Hematopoietic multipotent progenitor cell treated with erythropoietin and hydrocortisone succinate and interleukin-3 and kit ligand, for 17 days (in vitro differentiated cells): ENCODE data around the gene SDHA.
"Not testable (repeated sequence)": the region's sequence is repeated elsewhere in the genome, so short reads cannot be mapped to it uniquely, and the experiment has no call there.

Experiments
- DNase-seq: peaks from one replicate; pipeline ENCODE4 v3.0.0-alpha.2; 2015; ENCODE audit warnings: low spot score

The SDHA gene

DNA sequence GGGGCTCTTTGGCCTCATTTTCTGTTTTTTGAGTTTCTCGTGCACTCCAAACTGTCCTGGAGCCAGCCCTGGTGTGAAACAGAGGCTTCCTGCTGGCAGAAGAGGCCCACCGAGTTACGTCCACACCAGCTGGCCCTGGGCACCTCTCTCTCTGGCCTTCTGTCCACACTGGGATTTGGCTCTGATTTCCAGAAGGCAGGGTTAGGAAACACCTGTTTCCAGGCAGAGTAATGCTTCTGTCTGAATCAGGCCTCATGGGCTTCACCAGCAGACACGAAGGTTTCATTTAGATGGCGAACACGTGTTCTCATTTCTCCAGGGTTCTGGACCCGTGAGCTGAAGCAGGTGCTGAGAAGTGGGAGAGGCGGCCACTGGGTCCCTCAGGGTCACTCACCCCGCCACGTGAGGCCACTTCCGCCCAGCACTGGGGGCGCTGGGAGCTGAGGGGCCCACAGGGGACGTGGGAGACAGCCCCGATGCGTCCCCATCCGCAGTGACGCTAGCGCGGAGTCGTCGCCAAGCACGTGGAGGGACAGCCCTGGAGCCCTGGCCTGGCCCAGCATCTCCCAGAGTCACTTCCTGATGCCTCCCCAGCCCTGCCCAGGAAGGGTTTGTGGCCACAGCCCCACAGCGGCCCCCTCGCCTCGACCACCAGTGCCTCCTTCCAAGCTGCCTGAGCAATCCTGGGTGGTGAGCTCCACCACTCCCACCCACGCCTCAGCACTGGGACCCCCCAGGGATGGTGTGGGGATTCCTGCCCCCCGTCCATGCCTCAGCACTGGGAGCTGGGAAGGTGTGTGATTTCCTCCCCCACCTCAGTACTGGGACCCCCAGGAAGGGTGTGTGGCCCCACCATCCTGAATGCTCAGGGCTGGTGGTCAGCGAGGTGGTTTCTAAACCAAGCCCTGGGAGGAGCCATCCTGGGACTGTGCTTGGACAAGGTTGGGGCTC is 31.8 kb upstream of the SDHA start:
- no peak for DNase-seq

DNA sequence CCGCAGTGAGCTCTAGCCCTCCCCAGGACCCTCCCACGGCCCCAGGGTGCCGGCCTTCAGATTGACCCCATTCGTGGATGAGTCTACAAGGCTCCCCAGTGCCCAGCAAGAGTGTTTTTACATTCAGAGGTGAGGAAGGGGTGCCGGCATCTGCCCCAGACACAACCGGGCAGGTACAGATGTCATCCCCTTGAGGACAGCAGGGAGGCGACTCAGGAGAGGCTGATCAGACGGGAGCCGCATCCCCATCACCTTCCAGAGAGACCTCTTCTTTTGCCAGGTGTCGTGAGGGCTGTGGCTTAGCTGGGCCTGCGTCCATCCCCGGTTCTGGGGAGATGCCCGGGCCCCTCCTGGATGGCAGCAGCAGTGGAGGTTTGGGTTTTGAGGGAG is 31.1 kb upstream of the SDHA start:
- no peak for DNase-seq

DNA sequence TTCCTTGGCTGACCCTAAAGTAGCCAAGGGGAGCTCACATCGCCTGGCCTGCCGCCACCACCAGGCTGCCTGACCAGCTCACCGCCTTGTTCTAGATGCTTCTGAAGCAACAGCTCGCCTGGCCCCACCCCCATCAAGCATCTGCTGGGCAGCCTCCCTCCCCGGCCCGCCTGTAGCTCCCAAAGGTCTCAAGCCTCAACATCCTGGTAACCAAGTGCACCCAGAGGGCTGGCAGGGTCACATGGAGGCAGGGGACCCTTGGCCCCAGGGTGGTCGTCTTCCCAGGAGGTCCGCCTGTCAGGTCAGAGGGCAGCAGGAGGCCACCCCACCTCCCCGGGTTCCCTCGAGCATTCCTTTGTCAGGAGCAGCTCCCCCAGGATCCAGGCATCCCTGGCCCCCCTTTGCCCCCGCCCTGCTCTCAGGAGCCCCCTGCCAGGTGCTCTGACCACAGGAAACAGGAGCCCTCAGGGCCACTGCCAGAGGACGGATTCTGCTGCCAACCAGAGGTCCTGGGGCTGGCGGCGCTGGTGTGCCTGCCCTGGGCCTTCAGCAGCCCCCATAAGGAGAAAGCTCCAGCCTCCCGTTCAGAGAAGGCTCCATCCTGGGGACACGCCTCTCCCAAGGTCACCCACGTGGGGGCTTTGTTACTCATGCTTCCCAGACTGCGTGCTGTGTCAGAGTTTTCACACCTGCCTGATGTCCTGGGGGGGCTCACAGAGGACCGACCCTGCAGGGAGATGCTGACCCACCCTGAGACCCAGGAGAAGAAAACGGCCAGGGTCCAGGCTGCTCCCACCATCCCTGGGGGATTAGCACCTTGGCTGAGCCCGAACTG is 30.3 kb upstream of the SDHA start:
- no peak for DNase-seq

DNA sequence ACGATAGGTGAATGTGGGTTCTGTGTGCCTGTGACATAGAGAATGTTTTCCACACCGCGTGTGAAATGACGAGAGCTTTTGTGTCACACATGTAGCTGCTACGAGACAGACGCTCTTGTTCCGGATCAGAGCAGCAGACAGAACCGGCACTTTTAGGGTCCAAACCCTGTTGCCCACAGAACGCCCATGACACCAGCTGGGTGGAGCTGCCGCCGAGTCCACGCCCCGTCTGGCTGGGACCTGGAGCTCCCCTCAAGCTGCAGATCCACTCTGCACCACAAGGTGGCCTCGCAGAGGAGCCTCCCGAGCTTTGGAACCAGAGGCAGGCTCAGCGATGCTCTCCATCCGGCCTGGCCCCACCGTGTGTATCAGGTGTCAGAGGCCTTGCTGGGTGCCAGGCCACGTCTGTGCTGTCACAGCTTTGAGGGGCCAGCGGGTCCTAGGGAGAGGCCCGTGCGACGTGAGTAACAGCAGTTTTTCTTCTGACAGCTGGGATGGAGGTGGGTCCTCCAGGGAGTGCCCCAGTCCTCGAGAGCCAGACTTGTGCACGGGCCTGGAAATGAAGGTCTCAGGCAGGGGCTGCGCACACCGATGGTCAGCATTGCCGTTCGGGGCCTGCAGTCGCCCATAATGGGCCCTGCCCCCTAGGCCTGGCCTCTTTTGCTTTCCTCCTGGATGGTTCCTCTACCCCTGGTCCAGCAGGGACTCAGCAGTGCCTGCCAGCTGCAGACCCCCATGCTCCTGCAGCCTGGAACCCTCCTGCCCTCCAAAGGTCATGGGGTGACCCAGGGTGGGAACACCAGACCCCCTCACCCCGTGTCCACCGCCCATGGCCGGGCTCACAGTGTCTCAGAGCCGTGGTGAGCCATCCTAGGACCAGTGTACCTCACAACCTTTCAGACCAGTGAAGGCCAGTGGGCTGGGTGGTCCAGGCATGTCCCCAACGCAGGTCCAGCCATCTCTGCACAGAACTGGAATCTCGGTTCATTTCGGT is 29.3 kb upstream of the SDHA start:
- peak; percentile 86 for DNase-seq

DNA sequence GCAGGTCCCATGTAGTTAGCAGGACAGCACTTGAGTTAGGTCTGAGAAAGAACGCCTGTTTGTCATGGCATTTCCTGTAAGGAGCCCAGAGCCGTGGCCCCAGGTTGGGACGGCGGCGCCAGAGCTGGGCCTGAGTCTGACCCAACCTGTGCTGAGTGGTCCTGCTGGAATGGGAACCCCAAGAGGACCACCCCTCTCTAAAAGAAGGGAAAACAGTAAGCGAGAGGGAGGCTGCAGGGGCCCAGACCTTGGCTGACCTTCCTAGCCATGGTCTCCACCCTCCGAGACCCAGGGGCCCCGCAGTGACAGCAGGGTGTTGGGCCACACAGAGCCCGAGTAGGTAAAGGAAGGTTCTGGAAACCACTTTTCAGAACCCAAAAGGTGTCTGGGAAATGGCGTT is 28.6 kb upstream of the SDHA start:
- no peak for DNase-seq

DNA sequence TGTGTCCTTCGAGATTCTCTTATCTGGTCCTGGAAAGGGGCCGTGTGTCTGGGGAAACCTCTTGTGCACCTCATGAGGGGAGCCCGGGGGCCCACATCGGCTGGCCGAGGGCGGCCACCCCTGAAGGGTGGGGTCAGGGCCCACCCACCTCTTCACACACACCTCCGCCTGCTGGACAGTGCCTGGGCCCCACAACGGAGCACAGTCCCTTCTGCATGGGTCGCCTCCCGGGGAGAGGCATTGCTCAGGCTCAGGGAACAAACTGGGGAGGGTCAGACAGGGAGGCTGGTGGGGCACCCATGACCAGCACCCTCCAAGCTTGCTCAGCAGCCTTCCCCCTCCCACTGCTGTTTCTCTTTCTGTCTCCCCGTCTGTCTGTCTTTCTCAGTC is 28.1 kb upstream of the SDHA start:
- no peak for DNase-seq

DNA sequence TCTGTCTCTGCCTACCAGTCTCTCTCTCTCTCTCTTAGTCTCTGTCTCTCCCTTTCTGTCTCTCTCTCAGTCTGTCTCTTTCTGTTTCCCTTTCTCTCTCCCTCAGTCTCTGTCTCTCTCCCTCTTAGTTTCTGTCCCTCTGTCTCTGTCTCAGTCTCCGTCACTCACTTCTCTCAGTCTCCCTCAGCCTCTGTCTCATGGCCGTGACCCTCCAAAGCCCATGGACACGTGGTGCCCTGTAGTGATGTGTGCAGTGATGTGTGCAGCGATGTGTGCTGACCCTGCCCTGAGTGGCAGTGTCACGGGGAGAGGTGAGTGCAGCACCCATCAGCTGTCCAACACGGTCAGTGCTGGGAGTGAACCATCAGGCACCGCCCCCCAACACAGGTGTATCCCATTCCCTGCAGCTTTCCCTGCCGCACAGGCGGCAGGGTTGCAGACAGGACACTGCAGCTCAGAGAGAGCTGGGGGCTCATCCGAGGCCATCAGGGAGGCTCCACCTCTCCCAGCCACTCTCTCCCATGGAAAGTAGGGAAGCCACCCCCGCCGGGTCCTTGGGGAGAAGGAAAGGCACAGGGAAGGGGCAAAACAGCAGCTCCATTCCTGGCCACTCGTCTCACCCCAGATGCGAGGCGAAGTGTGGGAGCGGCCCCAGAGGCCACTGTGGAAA is 27.6 kb upstream of the SDHA start:
- DNase-seq: no peak

DNA sequence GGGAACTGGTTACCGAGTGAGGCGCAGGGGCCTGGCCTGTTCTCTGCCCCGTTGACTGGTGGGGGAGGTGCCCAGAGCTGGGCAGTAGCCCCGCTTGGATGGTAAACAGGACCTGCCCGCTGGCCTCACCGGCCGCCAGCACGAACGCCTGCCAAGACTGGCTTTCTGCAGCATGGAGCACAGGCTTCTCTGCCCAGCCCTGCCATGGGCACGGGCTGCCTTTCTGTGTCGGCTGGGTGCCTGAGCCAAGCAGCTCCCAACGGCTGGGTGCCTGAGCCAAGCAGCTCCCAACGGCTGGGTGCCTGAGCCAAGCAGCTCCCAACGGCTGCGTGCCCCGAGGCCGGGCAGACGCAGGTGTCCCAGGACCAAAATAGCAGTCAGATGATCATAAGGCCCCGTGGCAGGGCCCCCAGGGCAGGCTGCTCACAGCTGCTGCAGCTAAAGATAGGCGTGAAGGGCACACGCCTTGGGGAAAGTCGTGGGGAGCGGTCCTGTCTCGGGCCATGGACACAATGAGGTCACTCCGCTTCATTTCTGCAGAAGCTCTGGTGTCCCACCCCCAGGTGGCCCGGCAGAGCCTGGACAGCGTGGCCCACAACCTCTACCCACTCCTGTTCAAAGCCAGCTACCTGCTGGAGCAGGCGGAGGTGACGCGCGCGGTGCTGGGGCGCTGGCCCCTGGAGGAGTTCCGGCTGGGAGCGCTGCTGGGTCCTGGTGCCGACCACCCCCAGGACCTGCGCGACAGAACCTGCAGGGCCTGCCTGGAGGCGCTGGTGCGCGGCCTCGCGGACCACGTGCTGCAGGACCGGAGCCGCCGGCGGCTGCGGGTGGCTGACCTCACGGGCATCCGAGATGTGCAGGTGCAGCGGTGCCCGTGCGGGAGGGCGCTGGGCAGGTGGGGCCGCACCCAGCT is 26.8 kb upstream of the SDHA start, which contains the start of gene LRRC14B:
Gene LRRC14B (plus strand): TSS at position 460 of the 913 bp plus-strand sequence. CDS start 44 bp downstream, at position 504.
- no peak for DNase-seq

DNA sequence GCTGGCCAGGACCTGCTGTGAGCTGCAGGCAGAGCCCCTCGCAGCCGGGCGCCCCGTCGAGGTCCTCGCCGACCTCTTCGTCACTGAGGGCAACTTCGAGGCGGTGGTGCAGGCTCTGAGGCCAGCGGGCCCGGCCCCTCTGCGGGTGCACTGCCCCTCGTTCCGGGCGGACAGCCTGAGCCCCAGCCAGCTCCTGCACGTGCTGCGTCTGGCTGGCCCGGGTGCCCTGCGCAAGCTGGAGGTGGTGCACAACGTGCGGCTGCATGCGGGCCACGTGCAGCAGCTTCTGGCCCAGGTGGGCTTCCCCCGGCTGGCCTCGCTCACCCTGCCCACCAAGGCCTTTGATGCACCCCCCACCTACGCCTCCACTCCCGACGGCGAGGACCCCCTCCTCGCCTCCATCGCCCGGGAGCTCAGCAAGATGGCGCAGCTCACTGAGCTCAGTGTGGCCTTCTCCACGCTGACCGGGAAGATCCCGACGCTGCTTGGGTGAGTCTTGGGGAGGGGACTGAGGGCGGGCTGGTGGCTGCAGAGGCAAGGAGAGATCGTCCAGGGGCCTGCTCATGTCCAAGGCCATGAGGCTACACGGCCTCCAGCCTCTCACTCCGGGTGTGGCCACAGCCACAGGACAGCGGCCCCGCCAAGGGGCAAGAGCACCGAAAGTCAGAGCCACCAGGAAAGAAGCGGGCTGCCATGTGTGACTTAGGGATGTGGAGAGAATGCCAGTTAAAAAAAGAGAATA is 26.0 kb upstream of the SDHA start:
- DNase-seq: no peak

DNA sequence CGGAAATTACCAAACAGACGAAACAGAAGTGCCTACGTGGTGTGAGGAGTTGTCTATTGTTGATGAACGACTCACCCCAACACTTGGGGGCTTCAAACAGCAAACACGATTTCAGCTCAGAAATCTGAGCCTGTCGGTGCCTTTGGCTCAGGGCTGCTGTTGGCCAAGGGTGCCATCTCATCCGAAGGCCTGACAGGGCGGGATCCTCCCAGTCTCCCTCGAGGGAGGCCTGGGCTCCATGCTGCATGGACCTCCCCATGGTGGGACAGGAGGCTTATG is 25.5 kb upstream of the SDHA start:
- no peak for DNase-seq

DNA sequence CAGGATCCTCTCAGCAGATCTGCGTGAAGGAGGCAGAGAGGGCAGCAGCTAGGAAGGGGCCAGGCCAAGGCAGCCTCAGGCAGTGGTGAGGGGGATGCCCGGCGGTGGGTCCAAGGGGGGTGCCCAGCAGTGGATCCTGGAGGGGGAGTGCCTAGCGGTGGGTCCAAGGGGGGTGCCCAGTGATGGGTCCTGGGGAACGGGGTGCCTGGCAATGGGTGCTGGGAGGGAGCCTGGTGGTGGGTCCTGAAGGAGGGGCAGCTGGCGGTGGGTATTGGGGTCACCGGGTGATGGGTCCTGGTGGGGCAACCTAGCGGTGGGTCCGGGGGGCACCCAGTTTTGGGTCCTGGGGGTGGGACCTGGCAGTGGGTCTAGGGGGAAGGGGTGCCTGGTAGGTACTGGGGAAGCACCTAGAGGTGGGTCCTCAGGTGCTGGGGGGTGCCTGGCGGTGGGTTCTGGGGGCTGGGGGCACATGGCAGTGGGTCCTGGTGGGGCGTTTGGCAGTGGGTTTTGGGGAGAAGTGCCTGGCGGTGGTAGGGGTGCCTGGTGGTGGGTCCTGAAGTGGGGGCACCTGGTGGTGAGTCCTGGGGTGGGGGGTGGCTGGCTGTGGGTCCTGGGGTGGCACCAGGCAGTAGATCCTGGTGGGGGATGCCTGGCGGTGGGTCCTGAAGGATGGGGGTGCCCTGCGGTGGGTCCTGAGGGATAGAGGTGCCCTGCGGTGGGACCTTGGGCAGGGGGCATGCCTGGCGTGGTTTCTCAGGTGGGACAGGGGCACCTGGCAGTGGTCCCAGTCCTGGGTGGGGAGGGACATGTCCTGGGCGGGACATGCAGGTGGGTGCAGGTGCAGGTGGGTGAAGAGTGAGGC is 24.9 kb upstream of the SDHA start:
- no peak for DNase-seq

DNA sequence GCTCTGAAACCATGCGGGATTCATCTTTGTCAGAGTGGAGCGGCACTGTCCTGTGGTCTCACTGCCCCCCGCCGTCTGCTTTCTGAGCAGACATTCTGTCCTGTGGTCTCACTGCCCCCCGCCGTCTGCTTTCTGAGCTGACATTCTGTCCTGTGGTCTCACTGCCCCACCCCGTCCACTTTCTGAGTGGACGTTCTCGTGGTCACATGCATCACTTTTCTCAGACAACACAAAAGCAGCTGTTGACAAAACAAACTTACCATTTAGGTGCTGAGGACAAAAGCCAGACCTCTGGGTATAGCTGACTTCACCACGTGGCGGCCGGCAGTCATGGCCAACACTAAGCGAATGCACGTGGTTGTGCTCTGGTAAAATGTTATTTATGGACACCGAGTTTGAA is 24.0 kb upstream of the SDHA start:
- DNase-seq: no peak

DNA sequence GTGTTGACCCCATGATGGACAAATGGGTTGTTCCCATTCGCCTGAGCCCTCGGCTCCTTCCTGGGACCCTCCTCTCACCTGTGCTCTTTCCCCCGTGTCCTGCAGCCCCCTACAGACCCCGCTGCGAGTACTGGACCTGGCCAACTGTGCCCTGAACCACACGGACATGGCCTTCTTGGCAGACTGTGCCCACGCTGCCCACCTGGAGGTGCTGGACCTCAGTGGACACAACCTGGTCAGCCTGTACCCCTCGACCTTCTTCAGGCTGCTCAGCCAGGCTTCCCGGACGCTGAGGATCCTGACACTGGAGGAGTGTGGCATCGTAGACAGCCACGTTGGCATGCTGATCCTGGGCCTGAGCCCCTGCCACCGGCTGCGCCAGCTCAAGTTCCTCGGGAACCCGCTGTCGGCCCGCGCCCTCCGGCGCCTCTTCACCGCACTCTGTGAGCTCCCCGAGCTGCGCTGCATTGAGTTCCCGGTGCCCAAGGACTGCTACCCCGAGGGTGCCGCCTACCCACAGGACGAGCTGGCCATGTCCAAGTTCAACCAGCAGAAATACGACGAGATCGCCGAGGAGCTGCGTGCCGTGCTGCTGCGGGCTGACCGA is 23.4 kb upstream of the SDHA start:
- DNase-seq: no peak

DNA sequence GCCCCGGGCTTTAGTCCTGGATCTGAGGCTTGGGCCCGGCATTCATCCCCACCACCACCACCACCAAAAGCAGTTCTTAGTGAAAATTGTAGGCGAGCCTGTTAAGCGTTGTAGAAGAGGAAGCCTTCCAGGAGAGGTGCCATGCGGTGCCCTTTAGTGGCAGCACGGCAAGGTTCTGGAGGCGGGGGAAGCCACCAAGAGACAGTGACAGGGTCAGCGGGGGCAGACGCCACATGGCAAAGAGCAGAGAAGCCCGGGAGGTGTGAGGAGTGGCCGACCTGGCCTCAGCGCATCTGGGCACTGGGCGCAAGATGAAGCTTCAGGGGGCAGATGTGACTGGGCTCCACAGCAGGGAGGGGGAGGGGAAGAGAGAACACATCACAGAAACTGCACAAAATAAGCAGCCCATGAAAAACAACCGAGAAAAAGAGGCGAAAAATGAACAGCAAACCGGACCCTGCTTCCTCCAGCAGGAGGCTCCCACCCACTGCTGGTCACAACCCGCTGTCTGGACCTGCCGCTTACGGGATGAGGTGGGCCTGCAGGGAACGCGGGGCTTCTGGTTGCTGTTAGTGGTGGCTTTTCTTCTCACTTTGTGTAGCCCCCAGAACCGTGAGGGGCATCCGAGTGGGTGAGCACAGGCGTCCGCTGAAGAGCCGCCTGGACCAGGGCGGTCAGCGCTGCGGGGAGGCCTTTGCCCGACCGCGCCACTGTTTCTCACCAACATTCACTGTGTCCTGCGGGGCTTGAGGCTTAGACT is 22.5 kb upstream of the SDHA start:
- no peak for DNase-seq

DNA sequence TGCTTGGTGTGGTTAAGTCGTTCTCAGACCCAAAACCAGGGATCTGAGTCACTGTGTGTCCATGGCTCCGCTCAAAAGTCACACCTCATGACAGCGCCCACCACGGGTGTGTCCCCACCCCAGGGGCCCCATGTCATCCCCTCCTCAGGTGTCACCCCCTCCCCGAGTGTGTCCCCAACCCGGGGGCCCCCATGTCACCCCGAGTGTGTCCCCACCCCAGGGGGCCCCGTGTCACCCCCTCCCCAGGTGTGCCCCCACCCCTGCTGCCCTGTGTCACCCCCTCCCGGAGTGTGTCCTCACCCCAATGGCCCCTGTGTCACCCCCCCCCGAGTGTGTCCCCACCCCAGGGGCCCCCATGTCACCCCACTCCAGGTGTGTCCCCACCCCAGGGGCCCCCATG is 21.8 kb upstream of the SDHA start:
- DNase-seq: no peak

DNA sequence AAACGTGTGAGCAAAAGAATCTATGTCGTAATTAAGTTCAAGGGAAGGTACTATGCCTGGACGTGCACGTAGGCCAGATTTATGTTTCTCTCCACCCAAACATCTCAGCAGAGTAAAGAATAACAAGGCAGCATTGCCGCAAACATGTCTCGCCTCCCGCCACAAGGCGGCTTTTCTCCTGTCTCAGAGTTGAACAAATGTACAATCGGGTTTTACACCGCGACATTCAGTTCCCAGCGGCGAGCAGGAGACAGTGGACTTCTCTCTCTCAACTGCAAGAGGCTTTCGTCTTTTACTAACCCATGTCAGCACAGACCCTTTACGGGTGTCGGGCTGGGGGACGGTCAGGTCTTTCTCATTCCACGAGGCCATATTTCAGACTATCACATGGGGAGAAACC is 21.1 kb upstream of the SDHA start:
- DNase-seq: not testable (repeated sequence)

DNA sequence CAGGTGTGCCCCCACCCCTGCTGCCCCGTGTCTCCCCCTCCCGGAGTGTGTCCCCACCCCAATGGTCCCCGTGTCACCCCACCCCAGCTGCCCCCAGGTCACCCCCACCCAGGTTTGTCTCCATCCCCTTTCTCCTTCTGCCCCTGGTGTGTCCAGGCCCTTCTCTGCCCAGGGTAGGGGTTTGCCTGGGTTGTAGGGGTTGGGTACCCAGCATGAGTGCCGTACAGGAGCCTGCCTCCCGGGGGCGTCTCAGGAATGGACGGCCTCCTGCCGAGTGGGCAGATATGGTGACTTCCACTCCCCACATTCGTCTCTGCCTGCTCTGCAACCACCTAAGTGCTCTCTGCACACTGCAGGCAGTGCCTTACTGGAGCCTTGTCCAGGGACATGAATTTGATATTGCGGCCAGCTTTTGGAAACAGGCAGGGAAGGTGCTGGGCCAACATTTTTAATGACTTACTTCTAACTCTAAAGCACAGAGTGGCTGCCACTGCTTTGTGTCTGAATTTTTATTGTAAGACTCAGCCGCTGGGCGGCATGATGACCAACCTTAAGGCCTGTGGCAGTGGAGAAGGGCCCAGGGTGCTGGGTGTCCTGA is 20.1 kb upstream of the SDHA start:
- DNase-seq: no peak
